HL-60 (cell line): Measurements from ENCODE around the gene EFR3B.

Source experiments
- POLR2AphosphoS5 ChIP-seq: IDR thresholded peaks from 2 replicates; pipeline ENCODE4 v1.6.1; 2012; ENCODE audit warnings: low read depth
- REST ChIP-seq: IDR thresholded peaks from 2 replicates; pipeline ENCODE4 v1.6.1; 2012; ENCODE audit warnings: low read depth; ENCODE audit not compliant: insufficient replicate concordance
- SPI1 ChIP-seq: IDR thresholded peaks from 2 replicates; pipeline ENCODE4 v1.6.1; 2012; ENCODE audit warnings: low read depth, mild to moderate bottlenecking, borderline replicate concordance
- TF ChIP-seq, protein P1 (sequence below): IDR thresholded peaks from one replicate; pipeline ENCODE4 v1.5.1; 2011; ENCODE audit warnings: low read length, control low read depth, inconsistent platforms; ENCODE audit not compliant: insufficient read depth

DNA sequence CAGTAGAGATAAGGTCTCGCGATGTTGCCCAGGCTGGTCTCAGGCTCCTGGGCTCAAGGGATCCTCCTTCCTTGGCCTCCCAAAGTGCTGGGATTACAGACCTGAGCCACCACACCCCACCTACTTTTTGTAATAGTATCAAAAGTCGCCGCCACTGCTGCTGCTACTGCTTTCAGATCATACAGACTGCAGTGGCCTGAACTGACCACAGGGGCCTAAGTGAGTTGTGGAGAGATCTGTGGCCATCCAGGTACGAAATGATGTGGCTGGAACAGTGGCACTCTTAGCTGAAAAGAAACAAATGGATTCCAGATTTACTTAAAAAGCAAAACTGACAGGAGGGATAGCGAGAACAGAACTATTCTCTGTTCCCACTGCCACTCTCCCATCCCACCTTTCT, 159.4 kb downstream of the EFR3B start:
- TF ChIP-seq, protein P1, sequence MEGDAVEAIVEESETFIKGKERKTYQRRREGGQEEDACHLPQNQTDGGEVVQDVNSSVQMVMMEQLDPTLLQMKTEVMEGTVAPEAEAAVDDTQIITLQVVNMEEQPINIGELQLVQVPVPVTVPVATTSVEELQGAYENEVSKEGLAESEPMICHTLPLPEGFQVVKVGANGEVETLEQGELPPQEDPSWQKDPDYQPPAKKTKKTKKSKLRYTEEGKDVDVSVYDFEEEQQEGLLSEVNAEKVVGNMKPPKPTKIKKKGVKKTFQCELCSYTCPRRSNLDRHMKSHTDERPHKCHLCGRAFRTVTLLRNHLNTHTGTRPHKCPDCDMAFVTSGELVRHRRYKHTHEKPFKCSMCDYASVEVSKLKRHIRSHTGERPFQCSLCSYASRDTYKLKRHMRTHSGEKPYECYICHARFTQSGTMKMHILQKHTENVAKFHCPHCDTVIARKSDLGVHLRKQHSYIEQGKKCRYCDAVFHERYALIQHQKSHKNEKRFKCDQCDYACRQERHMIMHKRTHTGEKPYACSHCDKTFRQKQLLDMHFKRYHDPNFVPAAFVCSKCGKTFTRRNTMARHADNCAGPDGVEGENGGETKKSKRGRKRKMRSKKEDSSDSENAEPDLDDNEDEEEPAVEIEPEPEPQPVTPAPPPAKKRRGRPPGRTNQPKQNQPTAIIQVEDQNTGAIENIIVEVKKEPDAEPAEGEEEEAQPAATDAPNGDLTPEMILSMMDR: no peak
- TF ChIP-seq REST (no peak), POLR2AphosphoS5 (no peak), SPI1 (no peak)
